Neural cell (in vitro differentiated cells): ENCODE results near the gene ZNF248. TPM values are rescaled to one million over a fixed set of nuclear protein-coding genes. Genes with fewer than 3 reads are reported as not detected.

Experiments
- H2AFZ ChIP-seq: fragments of 200-600, 300-800 bp; sonication (generic), shearing (Covaris generic); 2 replicates; pipeline ENCODE4 v1.6.0; 2014; ENCODE audit warnings: low read depth, mild to moderate bottlenecking, antibody characterized with exemption, low read length, moderate library complexity
- H3F3A ChIP-seq: fragments of 200-600 bp; shearing (Covaris generic); 2 replicates; pipeline ENCODE4 v1.6.1; 2016; ENCODE audit warnings: mild to moderate bottlenecking, moderate library complexity, mixed read lengths, antibody characterized with exemption, low read length; ENCODE audit not compliant: insufficient read depth, poor library complexity, severe bottlenecking
- H3K27ac ChIP-seq: fragments of 200-600, 300-800 bp; sonication (generic), shearing (Covaris generic); 2 replicates; pipeline ENCODE4 v1.5.1; 2014; ENCODE audit warnings: mild to moderate bottlenecking, low read length, moderate library complexity
- H3K27me3 ChIP-seq: fragments of 300-800, 200-600 bp; sonication (generic), shearing (Covaris generic); 2 replicates; pipeline ENCODE4 v1.6.0; 2014; ENCODE audit warnings: mild to moderate bottlenecking, low read depth, low read length, moderate library complexity; ENCODE audit not compliant: insufficient read depth
- H3K36me3 ChIP-seq: fragments of 300-800, 200-600 bp; sonication (generic), shearing (Covaris generic); 2 replicates; pipeline ENCODE4 v1.5.1; 2014; ENCODE audit warnings: mild to moderate bottlenecking, antibody characterized with exemption, low read length, moderate library complexity; ENCODE audit not compliant: insufficient read depth
- H3K4me2 ChIP-seq: fragments of 300-800, 200-600 bp; sonication (generic), shearing (Covaris generic); 2 replicates; pipeline ENCODE4 v1.6.0; 2014; ENCODE audit warnings: mild to moderate bottlenecking, low read length
- H3K4me3 ChIP-seq: fragments of 300-800, 200-600 bp; sonication (generic), shearing (Covaris generic); 2 replicates; pipeline ENCODE4 v1.5.1; 2014; ENCODE audit warnings: mild to moderate bottlenecking, low read length, moderate library complexity
- H3K79me2 ChIP-seq: fragments of 200-600 bp; shearing (Covaris generic); replicated peaks from 2 replicates; pipeline ENCODE4 v1.6.0; 2014; ENCODE audit warnings: mild to moderate bottlenecking, low read length, moderate library complexity; ENCODE audit not compliant: insufficient read depth
- H3K9ac ChIP-seq: fragments of 300-800, 200-600 bp; sonication (generic), shearing (Covaris generic); 2 replicates; pipeline ENCODE4 v1.6.1; 2016; ENCODE audit warnings: mild to moderate bottlenecking, low read length, mixed read lengths
- H3K9me2 ChIP-seq: fragments of 200-600 bp; shearing (Covaris generic); 2 replicates; pipeline ENCODE4 v1.6.1; 2016; ENCODE audit warnings: mild to moderate bottlenecking, low read length, mixed read lengths; ENCODE audit not compliant: insufficient read depth
- H3K9me3 ChIP-seq: fragments of 200-600, 300-800 bp; sonication (generic), shearing (Covaris generic); 2 replicates; pipeline ENCODE4 v1.6.1; 2016; ENCODE audit warnings: mild to moderate bottlenecking, mixed run types, low read length, moderate library complexity, mixed read lengths
- H4K20me1 ChIP-seq: fragments of 200-600 bp; shearing (Covaris generic); 2 replicates; pipeline ENCODE4 v1.6.1; 2016; ENCODE audit warnings: mild to moderate bottlenecking, mixed run types; ENCODE audit not compliant: insufficient read depth
- EP300 ChIP-seq: fragments of 450-650 bp; conservative IDR thresholded peaks from 2 replicates; pipeline ENCODE4 v1.6.1; 2014; ENCODE audit warnings: antibody characterized with exemption, mild to moderate bottlenecking, moderate library complexity; ENCODE audit not compliant: poor library complexity, severe bottlenecking
- EZH2 ChIP-seq: fragments of 200-600, 300-800 bp; shearing (Covaris generic), sonication (generic); IDR thresholded peaks from 2 replicates; pipeline ENCODE4 v1.6.1; 2014; ENCODE audit warnings: antibody characterized with exemption, low read length, borderline replicate concordance, mild to moderate bottlenecking; ENCODE audit not compliant: insufficient read depth, poor library complexity, severe bottlenecking
- MXI1 ChIP-seq: fragments of 450-650 bp; conservative IDR thresholded peaks from 2 replicates; pipeline ENCODE4 v1.6.1; 2014; ENCODE audit warnings: antibody characterized with exemption, mild to moderate bottlenecking; ENCODE audit not compliant: poor library complexity, severe bottlenecking
- POLR2AphosphoS5 ChIP-seq: IDR thresholded peaks from 2 replicates; pipeline ENCODE4 v1.6.1; 2012
- RAD21 ChIP-seq: fragments of 450-650 bp; conservative IDR thresholded peaks from 2 replicates; pipeline ENCODE4 v1.6.1; 2014; ENCODE audit warnings: antibody characterized with exemption, mild to moderate bottlenecking, moderate library complexity
- REST ChIP-seq: IDR thresholded peaks from 2 replicates; pipeline ENCODE4 v1.6.1; 2012; ENCODE audit warnings: borderline replicate concordance
- SMC3 ChIP-seq: fragments of 450-650 bp; conservative IDR thresholded peaks from 2 replicates; pipeline ENCODE4 v1.6.1; 2014; ENCODE audit warnings: antibody characterized with exemption, mild to moderate bottlenecking, moderate library complexity; ENCODE audit not compliant: poor library complexity
- TAF1 ChIP-seq: IDR thresholded peaks from 2 replicates; pipeline ENCODE4 v1.6.1; 2012; ENCODE audit warnings: low read depth
- polyA plus RNA-seq: library from polyadenylated mRNA; depleted of rRNA; stranded (reverse); fragments of >200 nt; gene quantifications from 2 replicates; pipeline ENCODE4 v1.2.3, GENCODE V29; 2014
- TF ChIP-seq, protein P1 (sequence below): fragments of 450-650 bp; IDR thresholded peaks from 2 replicates; pipeline ENCODE4 v1.5.1; 2014; ENCODE audit warnings: antibody characterized with exemption, mild to moderate bottlenecking, moderate library complexity; ENCODE audit not compliant: poor library complexity, severe bottlenecking

Gene ZNF248
- polyA plus RNA-seq, 1 donor from 2014 or later = 0.24 TPM

DNA sequence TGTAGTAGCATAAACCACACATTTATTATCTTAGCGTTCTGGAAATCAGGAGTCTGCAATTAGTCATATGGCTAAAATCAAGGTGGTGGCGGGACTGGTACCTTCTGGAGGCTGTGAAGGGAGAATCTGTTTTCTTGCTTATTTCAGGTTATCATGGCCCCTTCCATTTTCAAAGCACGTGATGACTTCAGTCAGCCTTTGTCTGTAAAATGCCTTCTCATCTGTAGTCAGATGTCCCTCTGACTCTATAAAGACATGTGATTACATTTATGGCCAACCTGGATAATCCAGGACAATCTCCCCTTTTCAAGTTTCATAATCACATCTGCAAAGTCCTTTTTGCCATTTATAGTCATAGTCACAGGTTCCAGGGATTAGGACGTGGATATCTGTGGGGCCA is 15.5 kb upstream of the ZNF248 start:
- Histone ChIP-seq H3K27ac (no peak overlapping the region), H3K9ac (no peak overlapping the region), H4K20me1 (no peaks in the 10 kb centered on the region), H3F3A (no peaks in the 10 kb centered on the region), H3K4me2 (no peak overlapping the region), H3K27me3 (no peaks in the 10 kb centered on the region), H3K36me3 (no peaks in the 10 kb centered on the region), H3K79me2 (no peaks in the 10 kb centered on the region), H3K9me3 (peaks cover 4% of the 10 kb centered on the region), H3K9me2 (no peaks in the 10 kb centered on the region), H2AFZ (no peak overlapping the region), H3K4me3 (no peak overlapping the region)
- TF ChIP-seq EZH2 (no peak), TAF1 (no peak), RAD21 (no peak), POLR2AphosphoS5 (no peak), MXI1 (no peak), EP300 (no peak), REST (no peak), SMC3 (no peak)
- TF ChIP-seq, protein P1, sequence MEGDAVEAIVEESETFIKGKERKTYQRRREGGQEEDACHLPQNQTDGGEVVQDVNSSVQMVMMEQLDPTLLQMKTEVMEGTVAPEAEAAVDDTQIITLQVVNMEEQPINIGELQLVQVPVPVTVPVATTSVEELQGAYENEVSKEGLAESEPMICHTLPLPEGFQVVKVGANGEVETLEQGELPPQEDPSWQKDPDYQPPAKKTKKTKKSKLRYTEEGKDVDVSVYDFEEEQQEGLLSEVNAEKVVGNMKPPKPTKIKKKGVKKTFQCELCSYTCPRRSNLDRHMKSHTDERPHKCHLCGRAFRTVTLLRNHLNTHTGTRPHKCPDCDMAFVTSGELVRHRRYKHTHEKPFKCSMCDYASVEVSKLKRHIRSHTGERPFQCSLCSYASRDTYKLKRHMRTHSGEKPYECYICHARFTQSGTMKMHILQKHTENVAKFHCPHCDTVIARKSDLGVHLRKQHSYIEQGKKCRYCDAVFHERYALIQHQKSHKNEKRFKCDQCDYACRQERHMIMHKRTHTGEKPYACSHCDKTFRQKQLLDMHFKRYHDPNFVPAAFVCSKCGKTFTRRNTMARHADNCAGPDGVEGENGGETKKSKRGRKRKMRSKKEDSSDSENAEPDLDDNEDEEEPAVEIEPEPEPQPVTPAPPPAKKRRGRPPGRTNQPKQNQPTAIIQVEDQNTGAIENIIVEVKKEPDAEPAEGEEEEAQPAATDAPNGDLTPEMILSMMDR = no peak

DNA sequence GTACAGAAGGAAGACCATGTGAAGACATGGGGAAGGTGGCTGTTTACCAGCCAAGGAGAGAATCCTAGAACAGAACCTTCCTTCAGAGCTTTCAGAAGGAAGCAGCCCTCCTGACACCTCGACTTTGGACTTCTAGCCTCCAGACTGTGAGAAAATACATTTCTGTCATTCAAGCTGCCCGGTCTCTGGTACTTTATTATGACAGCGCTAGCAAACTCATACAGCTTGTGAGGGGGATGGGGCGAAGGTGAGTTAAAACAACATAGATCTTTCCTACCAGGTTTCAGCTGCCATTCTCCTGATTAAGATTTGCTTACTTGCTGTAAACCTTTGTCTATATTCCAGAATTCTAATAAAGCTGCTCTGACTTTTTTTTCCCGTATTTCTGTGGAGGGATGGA is 14.9 kb upstream of the ZNF248 start:
- Histone ChIP-seq H4K20me1 (no peaks in the 10 kb centered on the region), H3K27ac (no peak overlapping the region), H3K9me2 (no peaks in the 10 kb centered on the region), H3K9me3 (peaks cover 4% of the 10 kb centered on the region), H3K4me2 (no peak overlapping the region), H3K9ac (no peak overlapping the region), H3K4me3 (no peak overlapping the region), H2AFZ (no peak overlapping the region), H3F3A (no peaks in the 10 kb centered on the region), H3K36me3 (no peaks in the 10 kb centered on the region), H3K79me2 (no peaks in the 10 kb centered on the region), H3K27me3 (no peaks in the 10 kb centered on the region)
- TF ChIP-seq, protein P1 = no peak
- TF ChIP-seq TAF1 (no peak), EP300 (no peak)
